Mucosa of descending colon (tissue), 3 donors: ENCODE data around the gene TUBA8. TPM values are rescaled to one million over a fixed set of nuclear protein-coding genes. Genes with fewer than 3 reads are reported as not detected.
A peak's percentile ranks its signal among the peaks of the same experiment; 100 is the strongest.

Experiments used
- ATAC-seq: fragments of 200-7000 bp; cut with Tn5 transposase; one replicate; pipeline ENCODE4 v1.9.1; 2020; ENCODE audit warnings: mild to moderate bottlenecking, moderate library complexity
- DNase-seq, 3 donors: peaks; one replicate each; pipeline ENCODE4 v3.0.0-alpha.2; 2020
- H3K36me3 ChIP-seq: fragments of 200-600 bp; one replicate; pipeline ENCODE4 v1.8.0; 2021; ENCODE audit warnings: low read depth, mild to moderate bottlenecking
- H3K4me1 ChIP-seq: fragments of 200-600 bp; one replicate; pipeline ENCODE4 v1.8.0; 2021; ENCODE audit warnings: low read depth, mild to moderate bottlenecking
- H3K4me3 ChIP-seq: fragments of 200-600 bp; one replicate; pipeline ENCODE4 v1.8.0; 2021; ENCODE audit warnings: mild to moderate bottlenecking
- H3K9me3 ChIP-seq: fragments of 200-600 bp; one replicate; pipeline ENCODE4 v1.8.0; 2021; ENCODE audit warnings: mild to moderate bottlenecking
- CTCF ChIP-seq: fragments of 200-600 bp; IDR thresholded peaks from one replicate; pipeline ENCODE4 v1.8.0; 2022; ENCODE audit warnings: antibody characterized with exemption, mild to moderate bottlenecking
- intact Hi-C, 2 donors: fragments of 100-400 bp; cut with DNase I in 1 of 2; cut with micrococcal nuclease in 1 of 2; formaldehyde crosslinking; loops; one replicate each; pipeline versions ENCODE4 v1.11.0 to v1.11.1; 2022; cut with DNase I, micrococcal nuclease
- total RNA-seq, 3 donors: library from RNA; stranded (reverse); fragmentation: NEBNext Ultra II Directional in 2 of 3; extraction: Animal tissue kit (Norgen Biotek cat#: 25700) in 2 of 3; gene quantifications; one replicate each; pipeline versions ENCODE4 v1.2.1 to v1.2.4, GENCODE V29; 2021 to 2023
- donor health status: DM: no; HTN: no; CAD: no; lungs with moderate emphysema.
- donor health status: DM: no; HTN: no; CAD: no.
- donor health status: DM: no; HTN: yes; CAD: no.

TUBA8 gene
- total RNA-seq, 3 donors from 2014 or later = 2.7 to 4.7 (median 3.3) TPM

GRCh38 chr22:18066181-18066859, 44.3 kb upstream of the TUBA8 start:
- Histone ChIP-seq H3K36me3 (no peaks in the 10 kb centered on the region), H3K4me3 (no peak overlapping the region), H3K9me3 (no peaks in the 10 kb centered on the region), H3K4me1 (peaks cover 37% of the 10 kb centered on the region)
- no peak for TF ChIP-seq CTCF
- ATAC-seq (peak; percentile 49), DNase-seq (peak in 1 of 3 donors; percentile 60)
- intact Hi-C loops = no loop called here

GRCh38 chr22:18067121-18067520, 43.5 kb upstream of the TUBA8 start:
- H3K9me3 ChIP-seq = no peaks in the 10 kb centered on the region
- intact Hi-C loops = no loop called here
- TF ChIP-seq CTCF = no peak
- ATAC-seq (no peak), DNase-seq (no peak)
- H3K4me3 ChIP-seq = no peak overlapping the region
- H3K36me3 ChIP-seq = no peaks in the 10 kb centered on the region
- H3K4me1 ChIP-seq = peaks cover 33% of the 10 kb centered on the region

- H3K9me3 ChIP-seq = no peaks in the 10 kb centered on the region
- intact Hi-C loops = no loop called here
- DNase-seq (no peak), ATAC-seq (no peak)
- no peak overlapping the region for H3K4me3 ChIP-seq
- H3K36me3 ChIP-seq = no peaks in the 10 kb centered on the region
- H3K4me1 ChIP-seq = peaks cover 28% of the 10 kb centered on the region
- TF ChIP-seq CTCF = no peak
These were observed 42.9 kb upstream of the TUBA8 start for GRCh38 chr22:18067548-18068341.

- no peaks in the 10 kb centered on the region for H3K36me3 ChIP-seq
- intact Hi-C loops = no loop called here
- no peak overlapping the region for H3K4me3 ChIP-seq
- no peak for TF ChIP-seq CTCF
- H3K4me1 ChIP-seq = peaks cover 28% of the 10 kb centered on the region
- DNase-seq = no peak
- H3K9me3 ChIP-seq = no peaks in the 10 kb centered on the region
- no peak for ATAC-seq
These were observed 42.1 kb upstream of the TUBA8 start for GRCh38 chr22:18068381-18068988.

GRCh38 chr22:18069041-18069440, 41.6 kb upstream of the TUBA8 start:
- no peak for DNase-seq
- ATAC-seq = peak; percentile 10
- intact Hi-C loops = no loop called here
- Histone ChIP-seq H3K4me1 (peaks cover 28% of the 10 kb centered on the region), H3K36me3 (no peaks in the 10 kb centered on the region), H3K9me3 (no peaks in the 10 kb centered on the region), H3K4me3 (no peak overlapping the region)
- TF ChIP-seq CTCF = no peak
